ENCODE data around the gene VPS29. TPM values are rescaled to one million over a fixed set of nuclear protein-coding genes. Genes with fewer than 3 reads are reported as not detected.
A peak's percentile ranks its signal among the peaks of the same experiment; 100 is the strongest.
"Not testable (repeated sequence)": the region's sequence is repeated elsewhere in the genome, so short reads cannot be mapped to it uniquely, and the experiment has no call there.

Gene VPS29
- polyA plus RNA-seq = 123 TPM

DNA sequence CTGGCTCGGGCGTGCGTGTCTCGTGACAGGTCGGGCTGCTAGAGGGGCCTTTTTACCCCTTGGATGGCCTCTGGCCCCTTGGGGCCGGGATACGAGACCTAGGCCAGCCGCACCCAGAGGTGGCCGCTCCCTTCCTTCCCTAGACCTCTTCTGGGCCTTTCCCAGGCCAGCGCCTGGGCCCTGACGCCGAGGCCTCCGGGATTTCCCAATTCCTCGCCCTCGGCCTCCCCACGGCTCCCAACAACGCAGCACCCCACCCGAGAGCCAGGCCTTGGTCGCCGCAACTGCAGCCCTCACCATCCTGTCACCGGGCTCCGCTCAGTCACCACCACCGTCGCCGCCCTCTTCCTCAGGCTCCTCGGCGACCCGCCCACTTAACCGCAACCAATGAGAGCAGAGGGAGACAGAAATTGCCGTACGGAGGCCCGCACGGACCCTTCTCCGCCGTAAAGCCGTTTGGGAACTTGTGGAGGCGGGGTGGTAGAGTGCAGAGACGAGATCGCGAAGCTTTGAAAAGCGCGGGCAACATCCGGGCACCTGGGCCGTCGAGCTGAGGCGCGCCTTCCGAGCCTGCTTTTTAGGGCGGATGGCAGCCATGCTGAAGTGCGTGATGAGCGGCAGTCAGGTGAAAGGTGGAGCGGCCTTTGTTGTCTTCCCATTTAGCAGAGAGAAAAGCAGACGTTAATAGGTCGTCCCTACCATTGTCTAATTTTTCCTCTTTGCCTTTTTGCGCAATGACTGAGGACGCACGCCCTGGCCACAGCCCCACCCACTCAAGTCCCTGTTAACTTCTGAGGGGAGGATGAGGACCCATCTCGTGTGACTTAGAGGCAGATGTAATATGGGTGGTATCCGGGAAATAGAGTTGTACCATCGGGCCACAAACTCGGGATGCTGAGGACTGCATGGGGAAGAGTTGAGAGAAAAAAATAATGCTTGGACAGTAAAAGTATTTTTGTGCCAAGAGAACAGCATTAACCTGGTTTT lies at the start of gene VPS29, which contains the start of gene RAD9B:
Gene VPS29 (minus strand): TSS at position 360 of the 987 bp plus-strand sequence. CDS start 60 bp downstream, at position 300.
Gene RAD9B (plus strand): TSS at position 580 of the 987 bp plus-strand sequence. CDS start 7 bp downstream, at position 587.
- Mint-ChIP-seq H3K27me3 (peaks cover 2% of the 10 kb centered on the region), H3K4me3 (peak within 1 kb of the TSS; percentile 92 to 99 (median 98)), H3K9me3 (no peaks in the 10 kb centered on the region), H3K27ac (peak within 1 kb of the TSS; percentile 91 to 98 (median 96)), H3K36me3 (peaks cover 5% of the 10 kb centered on the region), H3K4me1 (peaks cover 13 to 26% (median 16%) of the 10 kb centered on the region in 3 donors)

DNA sequence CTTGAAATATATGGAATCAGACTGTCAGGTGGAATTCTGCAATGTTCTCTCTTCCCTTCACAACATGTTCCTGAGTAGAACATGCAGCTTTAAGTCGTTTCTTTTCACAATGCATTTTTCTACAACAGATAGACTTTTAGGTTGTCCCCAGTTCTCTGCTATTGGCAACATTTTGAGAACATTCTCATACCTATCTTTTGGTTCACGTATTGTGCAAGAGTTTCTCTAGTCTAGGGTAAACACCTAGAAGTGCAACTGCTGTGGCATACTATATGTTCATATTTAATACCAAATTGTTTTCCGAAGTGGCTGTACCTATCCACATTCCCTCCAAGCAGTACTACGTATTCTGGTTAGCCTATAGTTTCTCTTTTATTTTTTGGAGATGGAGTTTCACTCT lies 49.1 kb upstream of the VPS29 start:
- no peaks in the 10 kb centered on the region for H3K27me3 Mint-ChIP-seq
- no peak overlapping the region for H3K4me3 Mint-ChIP-seq
- no peaks in the 10 kb centered on the region for H3K9me3 Mint-ChIP-seq
- peaks cover 27 to 37% (median 29%) of the 10 kb centered on the region in 3 donors for H3K4me1 Mint-ChIP-seq
- H3K27ac Mint-ChIP-seq = no peak overlapping the region
- H3K36me3 Mint-ChIP-seq = no peaks in the 10 kb centered on the region

DNA sequence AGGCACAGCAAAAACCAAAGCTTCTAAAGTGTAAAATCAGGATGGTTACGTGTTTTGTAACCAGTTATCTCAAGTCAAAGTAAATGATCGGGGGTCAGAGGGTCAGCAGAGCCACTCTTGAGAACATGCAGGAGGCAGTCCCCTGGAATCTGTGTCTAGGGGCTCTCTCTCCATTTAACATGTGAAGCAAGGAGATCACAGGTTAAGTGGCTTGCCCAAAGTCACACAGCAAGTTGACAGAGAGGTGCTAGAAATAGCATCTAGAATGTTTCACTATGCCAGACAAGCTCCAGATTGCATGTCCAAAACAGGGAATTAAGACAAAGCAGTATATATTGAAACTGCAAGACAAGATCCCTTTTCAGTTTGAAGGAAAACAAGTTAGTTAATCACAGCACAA lies 47.8 kb upstream of the VPS29 start:
- peaks cover 25 to 34% (median 26%) of the 10 kb centered on the region in 3 donors for H3K4me1 Mint-ChIP-seq
- no peaks in the 10 kb centered on the region for H3K9me3 Mint-ChIP-seq
- H3K27me3 Mint-ChIP-seq = no peaks in the 10 kb centered on the region
- H3K4me3 Mint-ChIP-seq = no peak overlapping the region
- no peak overlapping the region for H3K27ac Mint-ChIP-seq
- H3K36me3 Mint-ChIP-seq = no peaks in the 10 kb centered on the region

DNA sequence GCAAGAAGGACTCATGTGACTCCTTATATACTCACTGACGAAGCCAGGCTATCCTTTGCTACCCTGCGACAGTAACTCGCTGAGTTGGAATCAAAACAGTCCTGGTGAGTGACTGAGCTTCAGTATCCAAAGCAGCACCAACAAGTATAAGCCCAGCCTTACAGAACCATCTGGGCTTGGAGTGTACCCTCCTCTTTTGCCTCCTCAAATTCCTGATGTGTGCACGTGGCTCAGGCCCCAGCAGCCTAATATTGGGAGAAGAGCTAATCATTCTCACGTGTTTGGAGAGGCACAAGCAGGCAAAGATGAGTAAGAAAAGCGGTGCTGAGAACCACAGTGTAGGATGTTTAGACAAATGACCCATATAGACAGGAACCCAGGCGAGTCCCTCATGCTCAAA lies 46.8 kb upstream of the VPS29 start:
- peaks cover 2% of the 10 kb centered on the region for H3K36me3 Mint-ChIP-seq
- H3K4me3 Mint-ChIP-seq = no peak overlapping the region
- H3K27me3 Mint-ChIP-seq = no peaks in the 10 kb centered on the region
- H3K27ac Mint-ChIP-seq = peak overlapping the region in 1 of 3 donors; percentile 81
- no peaks in the 10 kb centered on the region for H3K9me3 Mint-ChIP-seq
- H3K4me1 Mint-ChIP-seq = peaks cover 26 to 34% (median 28%) of the 10 kb centered on the region in 3 donors

DNA sequence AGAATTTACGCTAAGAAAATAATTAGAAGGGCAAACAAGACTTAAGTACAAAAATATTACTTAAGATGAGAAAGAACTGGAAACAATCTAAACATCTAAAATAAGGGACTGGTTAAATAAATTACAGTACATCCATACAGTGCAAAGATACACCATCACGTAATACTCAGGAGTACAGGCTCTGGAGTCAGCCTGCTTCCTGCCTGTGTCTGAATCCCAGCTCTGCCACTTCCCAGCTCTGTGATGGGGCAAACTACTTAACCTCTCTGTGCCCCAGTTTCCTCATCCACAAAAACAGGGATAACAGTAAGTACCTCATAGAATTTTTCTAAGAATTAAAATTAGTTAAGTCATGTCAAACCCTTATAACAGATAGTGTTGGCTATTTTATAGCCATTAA lies 45.2 kb upstream of the VPS29 start:
- Mint-ChIP-seq H3K27ac (peak overlapping the region in 2 of 3 donors; percentile 56), H3K4me3 (no peak overlapping the region), H3K36me3 (peaks cover 4% of the 10 kb centered on the region), H3K27me3 (no peaks in the 10 kb centered on the region), H3K4me1 (peaks cover 33 to 42% (median 39%) of the 10 kb centered on the region in 3 donors), H3K9me3 (no peaks in the 10 kb centered on the region)

DNA sequence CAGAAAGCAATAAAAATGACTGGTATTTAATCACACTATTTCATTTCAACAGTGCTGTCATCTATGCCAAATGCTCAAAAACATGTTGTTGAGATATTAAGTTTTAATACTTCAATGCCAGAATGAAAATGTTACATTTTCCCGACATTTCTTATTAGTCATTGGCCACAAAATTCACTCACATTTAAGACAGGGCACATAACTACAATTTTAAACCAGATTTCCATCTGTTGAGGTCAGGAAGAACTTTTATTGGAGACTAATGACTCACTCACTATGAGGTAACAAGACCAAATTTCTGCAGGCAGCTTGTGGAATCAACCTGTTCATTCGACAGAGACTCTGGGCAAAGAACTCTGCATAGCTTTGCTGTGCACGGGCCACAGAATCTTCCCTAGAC lies 44.4 kb upstream of the VPS29 start:
- Mint-ChIP-seq H3K27me3 (no peaks in the 10 kb centered on the region), H3K4me3 (no peak overlapping the region), H3K27ac (peak overlapping the region; percentile 49 to 88 (median 56)), H3K4me1 (peaks cover 30 to 38% (median 37%) of the 10 kb centered on the region in 3 donors), H3K36me3 (peaks cover 4% of the 10 kb centered on the region), H3K9me3 (no peaks in the 10 kb centered on the region)

DNA sequence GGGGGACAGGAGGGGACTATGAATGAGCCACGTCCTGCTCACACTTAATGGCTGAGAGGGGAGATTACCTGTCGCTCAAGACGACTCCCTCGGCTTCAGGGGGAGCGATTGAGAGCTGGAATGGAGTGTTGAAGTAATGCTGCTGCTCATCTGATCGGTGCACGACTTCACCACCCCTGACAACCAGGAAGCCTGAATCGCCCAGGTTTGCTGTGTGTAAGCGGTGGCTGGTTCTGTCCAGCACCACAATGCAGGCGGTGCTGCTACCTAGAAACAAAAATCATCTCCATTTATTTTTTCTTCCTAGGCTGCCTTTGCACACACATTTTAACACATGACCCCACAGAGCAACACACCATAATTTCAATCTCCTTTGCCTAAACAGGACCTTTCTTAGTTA lies 43.9 kb upstream of the VPS29 start:
- H3K4me3 Mint-ChIP-seq = no peak overlapping the region
- H3K36me3 Mint-ChIP-seq = peaks cover 4% of the 10 kb centered on the region
- peak overlapping the region; percentile 49 to 88 (median 56) for H3K27ac Mint-ChIP-seq
- no peaks in the 10 kb centered on the region for H3K9me3 Mint-ChIP-seq
- peaks cover 30 to 37% (median 36%) of the 10 kb centered on the region in 3 donors for H3K4me1 Mint-ChIP-seq
- H3K27me3 Mint-ChIP-seq = no peaks in the 10 kb centered on the region

DNA sequence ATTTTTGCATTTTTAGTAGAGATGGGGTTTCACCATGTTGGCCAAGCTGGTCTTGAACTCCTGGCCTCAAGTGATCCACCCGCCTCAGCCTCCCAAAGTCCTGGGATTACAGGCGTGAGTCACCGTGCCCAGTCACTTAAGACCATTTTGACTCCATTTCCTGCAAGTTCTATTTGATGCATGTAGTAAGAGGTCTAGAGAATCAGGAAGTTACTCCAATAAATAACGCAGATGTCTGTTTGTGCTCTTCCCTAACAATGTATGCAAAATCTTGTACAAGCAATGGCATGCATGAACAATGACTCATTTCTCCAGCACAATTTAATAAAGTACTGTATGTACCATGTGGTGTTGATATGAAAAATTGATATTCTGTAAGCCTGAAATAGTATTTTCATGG lies 43.3 kb upstream of the VPS29 start:
- H3K4me3 Mint-ChIP-seq, H3K9me3 Mint-ChIP-seq, H3K36me3 Mint-ChIP-seq, H3K27me3 Mint-ChIP-seq: not testable (repeated sequence)
- H3K4me1 Mint-ChIP-seq = peaks cover 30 to 37% (median 33%) of the 10 kb centered on the region in 3 donors
- peak overlapping the region in 1 of 3 donors; percentile 15 for H3K27ac Mint-ChIP-seq

DNA sequence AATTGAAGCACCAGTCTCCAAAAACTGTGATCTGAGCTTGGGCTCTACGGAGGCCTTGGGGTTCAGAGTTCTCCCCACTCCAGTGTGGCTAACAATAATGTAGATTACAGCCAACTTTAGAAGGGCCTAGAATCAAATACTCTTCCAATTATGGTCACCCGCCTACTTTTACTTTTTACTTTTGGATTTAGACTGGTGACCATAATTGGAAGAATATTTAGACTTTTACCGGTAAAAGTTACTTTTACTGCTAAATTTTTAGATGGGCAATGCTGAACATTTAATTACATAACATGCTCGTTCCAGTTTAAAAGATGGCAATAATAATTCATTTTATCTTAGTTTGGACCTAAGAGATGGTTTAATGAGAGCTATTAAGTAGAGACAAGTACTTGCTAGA lies 42.1 kb upstream of the VPS29 start:
- peaks cover 4% of the 10 kb centered on the region for H3K36me3 Mint-ChIP-seq
- no peaks in the 10 kb centered on the region for H3K27me3 Mint-ChIP-seq
- H3K9me3 Mint-ChIP-seq = no peaks in the 10 kb centered on the region
- H3K4me3 Mint-ChIP-seq = peak overlapping the region in 1 of 4 donors; percentile 80
- peaks cover 27 to 33% (median 33%) of the 10 kb centered on the region in 3 donors for H3K4me1 Mint-ChIP-seq
- peak overlapping the region; percentile 62 to 89 (median 86) for H3K27ac Mint-ChIP-seq

DNA sequence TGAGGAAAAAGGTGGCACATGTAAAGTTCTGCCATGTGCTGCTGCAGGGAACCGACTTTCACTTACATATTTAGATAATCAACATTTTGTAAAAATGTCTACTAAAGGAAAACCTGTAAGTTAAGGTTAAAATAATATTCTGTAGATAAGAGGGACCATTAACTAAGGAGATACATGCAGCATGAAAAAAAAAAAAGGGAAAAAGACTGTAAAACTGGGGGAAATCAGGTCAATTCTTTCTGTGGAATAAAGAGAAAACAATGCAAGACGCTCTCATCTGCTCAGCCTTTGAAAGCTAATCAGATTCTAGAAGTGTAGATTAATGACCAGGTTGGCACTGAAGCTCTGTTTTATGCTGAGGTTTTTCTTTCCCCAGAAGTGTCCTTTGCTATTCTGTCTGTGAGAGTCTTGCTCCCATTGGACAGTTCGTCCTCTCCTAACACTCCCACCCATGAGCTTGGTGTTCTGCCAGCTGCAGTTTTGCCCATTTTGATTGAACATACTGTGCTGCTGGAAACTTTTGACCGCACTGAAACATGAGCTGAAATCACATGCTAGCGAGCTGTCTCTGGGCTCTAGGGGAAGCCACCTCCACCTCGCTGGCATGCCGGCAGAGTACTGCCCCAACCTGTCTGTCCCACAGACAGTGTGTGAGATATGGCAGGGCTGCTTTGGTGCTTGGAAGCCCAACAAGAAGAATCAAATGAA lies 41.5 kb upstream of the VPS29 start:
- Mint-ChIP-seq H3K27me3 (no peaks in the 10 kb centered on the region), H3K4me1 (peaks cover 29 to 33% (median 32%) of the 10 kb centered on the region in 3 donors), H3K36me3 (peaks cover 4% of the 10 kb centered on the region), H3K9me3 (no peaks in the 10 kb centered on the region), H3K27ac (peak overlapping the region; percentile 62 to 89 (median 86)), H3K4me3 (peak overlapping the region in 3 of 4 donors; percentile 17 to 80 (median 65))

DNA sequence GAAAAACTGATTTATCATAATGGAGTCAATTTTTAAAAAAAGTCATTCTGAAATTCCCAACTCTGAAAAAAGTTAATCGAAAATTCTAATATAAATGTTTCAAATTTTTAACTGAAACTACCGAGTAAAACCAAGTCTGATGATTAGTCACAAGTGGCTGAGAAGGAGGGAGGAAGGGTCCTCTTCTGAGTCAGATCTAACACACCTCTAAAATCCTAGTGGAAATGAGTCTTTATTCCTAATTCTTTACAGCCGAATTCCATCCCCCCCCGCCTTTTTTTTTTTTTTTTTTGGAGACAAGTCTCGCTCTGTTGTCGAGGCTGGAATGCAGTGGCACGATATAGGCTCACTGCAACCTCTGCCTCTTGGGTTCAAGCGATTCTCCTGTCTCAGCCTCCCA lies 38.1 kb upstream of the VPS29 start:
- no peak overlapping the region for H3K4me3 Mint-ChIP-seq
- peaks cover 8% of the 10 kb centered on the region for H3K36me3 Mint-ChIP-seq

DNA sequence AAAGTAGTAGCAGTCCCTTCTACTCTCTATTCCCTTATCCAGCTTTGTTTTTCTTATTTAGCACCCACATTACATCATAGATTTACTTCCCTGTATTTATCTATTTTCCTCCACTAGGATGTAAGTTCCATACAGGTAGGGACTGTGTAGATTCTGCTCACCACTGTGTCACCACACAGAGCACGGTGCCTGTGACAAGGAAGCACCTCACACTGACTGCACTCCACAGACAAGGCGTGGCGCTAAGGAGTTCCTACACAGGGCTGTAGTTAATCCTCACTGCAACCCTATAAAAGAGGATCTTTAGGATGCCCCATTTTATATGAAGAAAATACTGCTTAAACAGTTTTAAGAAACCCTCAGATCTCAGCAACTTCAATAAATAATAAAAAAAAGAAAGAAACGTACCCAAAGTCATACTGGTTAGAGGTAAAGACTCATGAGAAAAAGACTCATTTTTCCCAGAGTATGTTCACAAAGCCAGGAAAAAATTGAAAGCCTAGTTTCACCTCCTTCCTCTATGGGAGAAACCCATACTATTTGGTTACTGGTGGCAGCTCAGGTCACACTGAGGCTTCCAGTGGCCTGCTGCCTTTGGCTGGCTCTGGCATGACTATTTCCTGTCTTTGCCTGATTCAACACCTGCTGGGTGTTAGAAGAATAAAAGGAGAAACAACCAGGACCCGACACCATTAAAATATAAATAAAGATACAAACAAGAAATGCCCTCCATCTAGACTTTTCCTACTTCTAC lies 37.1 kb upstream of the VPS29 start:
- no peaks in the 10 kb centered on the region for H3K27me3 Mint-ChIP-seq
- H3K36me3 Mint-ChIP-seq = peaks cover 8% of the 10 kb centered on the region
- no peak overlapping the region for H3K4me3 Mint-ChIP-seq
- peaks cover 17 to 18% (median 17%) of the 10 kb centered on the region in 3 donors for H3K4me1 Mint-ChIP-seq
- no peaks in the 10 kb centered on the region for H3K9me3 Mint-ChIP-seq
- peak overlapping the region in 2 of 3 donors; percentile 43 to 59 for H3K27ac Mint-ChIP-seq

More for the DNA sequence above, 38.1 kb upstream of the VPS29 start:
- Mint-ChIP-seq H3K27me3 (no peaks in the 10 kb centered on the region), H3K27ac (peak overlapping the region in 2 of 3 donors; percentile 12 to 59), H3K4me1 (peaks cover 18 to 22% (median 19%) of the 10 kb centered on the region in 3 donors), H3K9me3 (no peaks in the 10 kb centered on the region)

DNA sequence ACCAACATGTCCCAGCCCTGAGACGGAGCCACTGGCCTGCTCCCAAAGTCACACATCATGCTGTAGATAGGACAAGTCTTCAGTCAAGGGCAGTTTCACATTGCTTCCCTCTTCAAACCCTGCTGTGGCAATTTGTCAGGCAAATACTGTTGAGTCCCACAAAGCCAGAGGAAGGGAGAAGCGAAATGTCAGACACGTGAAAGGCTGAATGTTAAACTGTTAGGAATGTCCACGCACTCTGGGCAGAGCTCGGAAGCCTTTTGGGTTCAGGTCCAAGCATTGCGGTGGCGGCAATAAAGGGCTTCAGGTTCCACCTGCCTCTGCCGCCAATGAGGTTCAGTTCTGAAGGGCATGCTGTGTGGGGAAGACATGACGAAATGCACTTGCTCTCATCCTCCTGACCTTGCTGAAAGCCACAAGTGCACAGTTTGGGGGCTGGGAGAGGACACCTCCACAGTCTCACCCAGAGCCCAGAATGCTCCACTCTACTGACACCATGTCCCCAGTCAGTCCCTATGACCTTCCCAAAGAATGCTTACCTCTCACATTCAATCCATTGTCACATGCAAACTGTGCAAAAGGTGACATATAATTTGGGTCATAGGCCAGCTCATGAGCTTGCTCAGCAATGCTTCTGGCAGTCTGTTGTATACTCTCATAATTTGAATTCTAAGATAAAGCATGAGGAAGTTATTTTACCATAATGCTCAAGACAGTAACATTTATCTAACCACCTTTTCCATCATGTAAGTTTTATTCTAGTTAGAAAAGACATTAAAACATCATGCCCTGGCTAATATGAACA lies 35.9 kb upstream of the VPS29 start:
- Mint-ChIP-seq H3K27ac (peak overlapping the region in 2 of 3 donors; percentile 39 to 55), H3K4me3 (no peak overlapping the region), H3K27me3 (no peaks in the 10 kb centered on the region), H3K4me1 (peaks cover 7 to 9% (median 8%) of the 10 kb centered on the region in 3 donors), H3K36me3 (peaks cover 4% of the 10 kb centered on the region), H3K9me3 (no peaks in the 10 kb centered on the region)

Measured in IgD-negative memory B cell (primary cell).